Measurements from ENCODE around the gene CALHM3.

Gene CALHM3

GRCh38 chr10:103474077-103474476, 5.0 kb downstream of the CALHM3 start:
- no peak for DNase-seq (ENCODE audit: low spot score)

DNA sequence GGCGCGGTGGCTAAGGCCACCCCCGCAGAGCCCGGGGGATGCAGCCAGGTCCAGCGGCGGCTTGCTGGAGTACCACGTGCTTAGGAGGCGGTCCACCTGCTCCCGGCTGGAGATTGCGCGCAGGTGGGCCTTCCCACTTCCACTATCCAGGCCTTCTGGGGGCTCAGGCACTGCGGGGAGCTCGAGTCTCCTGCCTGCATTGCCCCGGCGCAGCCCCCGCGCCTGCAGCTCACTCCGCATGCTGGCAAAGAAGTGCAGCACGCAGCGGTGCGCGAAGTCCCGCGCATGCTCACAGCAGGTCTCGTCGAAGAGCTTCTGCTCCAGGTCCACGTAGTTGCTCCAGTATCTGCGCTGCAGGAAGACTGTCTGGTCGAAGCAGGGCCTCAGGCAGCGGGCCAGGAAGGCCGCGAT, 5.8 kb downstream of the CALHM3 start:
- DNase-seq (ENCODE audit: low spot score) = no peak

DNA sequence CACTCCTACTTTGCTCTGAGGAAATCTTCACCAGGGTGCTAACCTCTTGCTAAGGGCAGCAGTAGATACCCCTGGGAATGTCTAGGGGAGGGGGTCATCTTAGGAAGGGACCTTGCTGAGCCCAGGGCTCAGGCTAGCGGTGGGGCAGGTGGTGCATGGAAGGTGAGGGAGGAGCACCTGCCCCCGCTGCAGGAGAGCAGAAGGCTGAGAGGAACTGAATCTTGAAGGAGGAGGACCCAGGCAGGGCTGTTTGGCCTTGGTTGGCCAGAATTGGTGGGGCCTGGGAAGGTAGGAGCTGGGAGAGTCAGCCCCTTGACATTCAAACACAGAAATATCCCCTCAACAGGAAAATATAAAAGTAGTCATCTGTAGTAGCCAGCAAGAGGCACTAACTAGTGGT, 7.0 kb downstream of the CALHM3 start:
- DNase-seq (ENCODE audit: low spot score) = no peak

- no peak for DNase-seq (ENCODE audit: low spot score)
Observed at GRCh38 chr10:103470761-103471653, 8.0 kb downstream of the CALHM3 start.

- DNase-seq (ENCODE audit: low spot score) = no peak
Observed at GRCh38 chr10:103469201-103469600, 9.8 kb downstream of the CALHM3 start.

DNA sequence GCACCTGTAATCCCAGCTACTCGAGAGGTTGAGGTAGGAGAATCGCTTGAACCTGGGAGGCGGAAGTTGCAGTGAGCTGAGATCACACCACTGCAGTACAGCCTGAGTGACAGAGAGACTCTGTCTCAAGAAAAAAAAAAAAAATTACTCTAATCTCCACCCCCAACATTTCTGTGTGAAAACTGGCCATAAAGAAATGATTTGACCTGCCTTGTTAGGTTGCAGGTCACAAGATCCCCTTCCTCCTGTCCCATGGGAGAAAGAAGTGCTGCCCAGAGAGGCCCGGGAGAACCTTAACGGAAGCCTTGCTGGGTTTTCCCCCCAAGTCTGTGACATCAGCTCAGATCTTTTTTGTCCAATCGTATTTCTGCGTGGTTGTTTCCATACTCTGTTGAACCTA, 11.6 kb downstream of the CALHM3 start:
- DNase-seq (ENCODE audit: low spot score) = no peak

DNA sequence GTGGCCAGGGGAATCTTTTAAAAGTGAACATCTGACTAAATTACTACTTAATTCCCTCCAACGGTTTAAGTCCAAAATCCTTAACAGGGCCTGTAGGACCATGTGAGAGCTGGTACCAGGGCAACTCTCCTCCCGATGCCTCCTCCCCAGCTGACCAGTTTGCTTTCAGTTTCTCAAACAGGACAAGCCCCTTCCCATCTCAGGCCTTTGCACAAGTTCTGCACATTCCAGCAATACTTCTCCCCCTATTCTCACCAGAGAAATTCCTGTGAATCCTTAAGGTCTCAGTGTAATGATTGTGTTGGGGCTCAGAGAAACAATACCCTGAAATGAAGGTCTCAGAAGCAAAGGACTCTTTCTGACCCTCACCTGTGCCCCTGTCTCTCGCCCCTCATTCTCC, 12.3 kb downstream of the CALHM3 start:
- no peak for DNase-seq (ENCODE audit: low spot score)

DNA sequence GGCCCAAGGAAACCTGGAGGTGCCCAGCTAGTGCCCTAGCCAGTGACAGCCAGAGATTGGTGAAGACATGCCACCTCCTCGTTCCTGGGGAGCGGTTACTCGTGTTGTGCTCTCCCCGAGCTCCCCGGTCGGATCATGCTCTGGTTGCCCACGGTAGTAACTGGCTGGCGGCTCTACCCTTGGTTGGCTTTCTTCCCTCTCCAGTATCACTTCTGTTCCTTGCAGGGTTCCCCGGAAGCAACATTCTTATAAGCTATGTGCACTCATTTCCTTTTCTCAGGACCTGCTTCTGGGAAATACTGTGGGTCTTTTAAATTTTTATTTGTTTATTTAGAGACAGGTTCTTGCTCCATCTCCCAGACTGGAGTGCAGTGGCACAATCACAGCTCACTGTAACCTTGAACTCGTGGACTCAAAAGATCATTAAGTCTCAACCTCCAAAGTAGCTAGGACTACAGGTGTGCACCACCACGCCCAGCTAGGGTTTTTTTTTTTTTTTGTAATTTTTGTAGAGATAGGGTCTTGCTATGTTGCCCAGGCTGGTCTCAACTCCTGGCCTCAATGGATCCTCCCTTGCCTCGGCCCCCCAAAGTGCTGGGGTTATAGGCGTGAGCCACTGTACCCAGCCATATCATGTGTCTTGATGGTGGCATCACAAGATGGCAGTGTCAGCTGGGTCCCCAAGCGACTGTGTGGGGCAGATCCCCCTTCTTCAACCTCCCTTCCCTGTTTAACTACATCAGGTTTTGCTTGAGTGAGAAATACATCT, 13.4 kb downstream of the CALHM3 start:
- DNase-seq (ENCODE audit: low spot score) = no peak

DNA sequence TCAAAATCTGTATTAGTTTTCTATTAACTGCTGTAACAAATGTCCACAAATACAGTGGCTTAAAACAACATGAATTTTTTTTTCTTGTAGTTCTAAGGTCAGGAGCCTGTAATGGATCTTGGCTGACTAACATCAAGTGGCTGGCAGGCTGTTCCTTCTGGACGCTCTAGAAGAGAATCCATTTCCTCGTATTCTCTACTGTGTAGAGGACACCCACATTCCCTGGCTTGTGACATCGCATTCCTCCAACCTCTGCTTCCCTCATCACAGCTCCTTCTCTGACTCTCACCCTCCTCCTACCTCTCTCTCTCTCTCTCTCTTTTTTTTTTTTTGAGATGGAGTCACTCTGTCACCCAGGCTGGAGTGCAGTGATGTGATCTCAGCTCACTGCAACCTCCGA, 15.5 kb downstream of the CALHM3 start:
- DNase-seq (ENCODE audit: low spot score) = no peak

- DNase-seq (ENCODE audit: low spot score) = no peak
Observed at GRCh38 chr10:103459615-103460014, 19.4 kb downstream of the CALHM3 start.

- no peak for DNase-seq (ENCODE audit: low spot score)
Observed at GRCh38 chr10:103458720-103459119, 20.3 kb downstream of the CALHM3 start, which contains the start of gene CALHM1. Gene CALHM1, minus strand, starts transcription at chr10:103458900. Its CDS starts 149 bp downstream, at chr10:103458751.

DNA sequence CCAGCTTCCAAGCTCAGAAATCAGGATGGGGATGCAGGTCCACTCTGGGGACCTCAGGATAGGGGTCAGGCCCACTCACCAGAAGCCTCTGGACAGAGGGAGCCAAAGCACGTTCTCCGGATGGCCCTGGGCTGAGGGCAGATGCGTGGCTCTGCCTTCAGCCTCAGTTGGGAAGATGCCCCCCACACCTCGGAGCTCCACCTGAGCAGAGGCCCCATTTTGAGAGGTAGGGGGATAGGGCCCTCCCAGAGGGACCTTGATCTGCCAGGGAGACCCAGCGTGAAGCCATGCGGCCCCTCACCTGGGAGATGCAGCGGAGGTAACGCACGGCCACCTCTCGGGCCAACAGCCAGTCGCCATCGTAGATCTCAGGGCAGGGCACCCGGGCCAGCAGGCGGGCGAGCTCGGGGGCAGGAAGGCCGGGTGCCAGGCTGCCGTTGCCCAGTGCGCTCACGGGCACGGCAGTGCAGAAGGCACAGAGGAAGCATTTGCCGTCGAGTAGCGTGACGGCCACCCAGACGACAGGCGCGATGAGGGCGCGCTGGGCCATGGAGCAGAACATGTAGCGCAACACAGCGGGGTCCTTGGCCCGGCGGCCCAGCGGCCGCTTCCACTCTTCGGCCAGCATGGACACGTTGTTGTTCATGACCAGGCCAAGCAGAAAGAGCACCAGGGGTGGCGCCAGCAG, 21.0 kb downstream of the CALHM3 start:
- DNase-seq (ENCODE audit: low spot score) = no peak

DNA sequence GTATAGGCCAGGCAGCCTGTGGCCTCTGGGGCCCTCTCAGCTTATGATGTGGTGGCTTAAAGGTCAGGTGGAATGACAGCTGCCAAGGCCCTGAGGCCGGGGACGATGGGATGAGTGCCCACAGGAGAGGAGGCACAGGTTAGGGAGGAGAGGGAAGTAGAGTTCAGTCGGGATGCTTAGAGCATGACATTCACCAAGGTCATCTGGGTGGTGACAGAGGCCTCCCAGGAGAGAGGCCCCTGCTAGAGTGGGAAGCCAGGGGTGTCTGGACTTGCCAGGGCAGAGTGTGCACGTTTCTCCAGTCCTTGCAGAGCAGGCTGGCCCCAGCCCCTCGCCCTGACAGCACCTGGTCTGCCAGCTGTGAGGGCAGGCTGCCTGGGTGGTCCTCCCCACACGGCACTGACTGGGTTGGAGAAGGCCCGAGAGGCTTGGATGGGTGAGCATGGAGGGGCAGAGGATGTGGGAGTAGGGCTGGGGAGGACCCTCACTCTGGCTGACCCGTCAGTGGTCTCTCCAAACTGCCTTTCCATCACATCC, 21.8 kb downstream of the CALHM3 start:
- DNase-seq (ENCODE audit: low spot score) = no peak

- no peak for DNase-seq (ENCODE audit: low spot score)
Observed at GRCh38 chr10:103456074-103456660, 22.9 kb downstream of the CALHM3 start.

GRCh38 chr10:103455235-103455634, 23.8 kb downstream of the CALHM3 start:
- DNase-seq (ENCODE audit: low spot score) = no peak

DNA sequence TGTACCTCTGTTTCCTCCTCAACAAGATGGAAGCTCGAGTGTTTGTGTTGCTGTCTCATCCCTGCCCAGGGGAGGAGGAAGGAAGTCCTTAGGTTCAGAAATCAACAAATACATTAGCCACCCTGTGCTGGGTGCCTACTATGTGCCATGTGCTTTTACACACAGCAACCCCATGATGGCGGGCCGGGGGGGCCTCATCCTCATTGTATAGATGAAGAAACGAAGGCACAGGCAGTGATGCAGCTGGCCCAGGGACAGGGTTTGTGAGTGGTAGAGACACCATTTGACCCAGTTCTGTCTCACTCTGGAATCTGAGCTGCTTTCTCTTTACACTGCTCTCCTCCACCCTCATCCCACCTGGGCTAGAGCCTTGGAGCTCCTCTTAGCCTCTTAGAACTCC, 25.0 kb downstream of the CALHM3 start:
- no peak for DNase-seq (ENCODE audit: low spot score)

DNA sequence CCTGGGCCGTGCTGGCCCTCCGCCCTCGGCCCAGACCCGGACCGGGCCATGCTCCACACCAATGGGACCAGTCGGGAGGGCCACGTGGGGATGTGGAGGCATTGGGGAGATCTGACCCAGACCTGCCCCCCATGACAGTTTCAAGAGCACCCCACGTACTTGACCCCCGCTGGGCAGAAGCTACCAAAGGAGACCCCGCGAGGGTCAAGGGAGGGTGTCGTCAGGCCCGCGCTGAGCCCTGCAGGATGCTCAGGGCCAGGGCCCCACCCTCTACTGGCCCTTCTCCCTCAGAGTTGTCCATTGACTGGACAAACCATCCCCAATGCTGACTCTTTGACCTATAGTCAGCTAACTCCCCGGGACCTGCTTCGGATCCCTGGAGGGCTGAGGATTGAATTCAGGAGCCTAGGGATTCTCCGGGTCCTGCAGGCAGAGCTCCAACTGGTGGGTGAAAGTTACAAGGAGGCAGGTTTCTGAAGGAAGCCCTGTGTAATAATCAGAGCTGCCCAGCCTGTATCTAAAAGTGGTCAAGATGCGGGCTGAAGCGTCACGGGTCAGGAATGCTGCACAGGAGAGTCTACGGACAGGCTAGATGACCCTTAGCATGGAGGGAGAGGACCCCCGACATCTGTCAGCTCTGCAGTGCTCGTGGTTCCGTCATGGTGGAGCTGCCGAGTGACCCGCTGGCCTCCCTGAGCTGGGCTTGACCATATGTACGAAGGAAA, 26.4 kb downstream of the CALHM3 start:
- DNase-seq (ENCODE audit: low spot score) = no peak

DNA sequence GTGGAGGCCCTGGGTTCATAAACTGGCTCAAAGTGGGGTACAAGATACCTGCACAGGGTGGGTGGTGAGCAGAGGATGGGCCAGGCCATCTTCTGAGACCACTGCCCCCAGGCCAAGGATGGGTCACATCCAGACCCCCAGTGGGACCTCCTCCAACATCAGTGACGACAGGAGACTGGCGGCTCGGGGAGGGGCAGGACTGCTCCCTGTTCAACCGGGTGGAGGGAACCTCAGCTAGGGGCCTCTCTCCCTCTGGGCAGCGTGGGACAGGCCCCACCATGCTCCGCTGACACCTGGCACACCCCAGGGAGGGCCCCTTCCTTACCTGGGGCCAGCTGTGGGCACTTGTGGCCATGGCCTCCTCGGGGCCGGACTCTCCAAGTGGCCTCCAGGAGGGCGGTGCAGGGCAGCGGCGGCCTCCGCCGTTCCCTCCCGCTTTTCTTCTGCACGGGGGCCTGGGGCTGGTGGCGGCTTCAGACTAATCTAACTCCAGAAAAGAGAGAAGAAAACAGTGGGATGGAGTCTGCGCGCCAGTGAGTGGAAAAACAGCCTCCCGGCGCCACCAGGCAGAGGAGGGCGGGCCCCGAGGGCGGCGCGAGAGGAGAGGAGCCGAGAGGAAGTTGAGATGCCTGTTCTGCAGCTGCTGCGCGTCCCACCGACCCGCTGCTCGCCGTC, 27.1 kb downstream of the CALHM3 start, which contains the start of gene CALHM2:
CALHM2 (minus strand) TSS at position 540 of the 675 bp plus-strand sequence. CDS start 2,429 bp downstream, outside the sequence.
- no peak for DNase-seq (ENCODE audit: low spot score)

DNA sequence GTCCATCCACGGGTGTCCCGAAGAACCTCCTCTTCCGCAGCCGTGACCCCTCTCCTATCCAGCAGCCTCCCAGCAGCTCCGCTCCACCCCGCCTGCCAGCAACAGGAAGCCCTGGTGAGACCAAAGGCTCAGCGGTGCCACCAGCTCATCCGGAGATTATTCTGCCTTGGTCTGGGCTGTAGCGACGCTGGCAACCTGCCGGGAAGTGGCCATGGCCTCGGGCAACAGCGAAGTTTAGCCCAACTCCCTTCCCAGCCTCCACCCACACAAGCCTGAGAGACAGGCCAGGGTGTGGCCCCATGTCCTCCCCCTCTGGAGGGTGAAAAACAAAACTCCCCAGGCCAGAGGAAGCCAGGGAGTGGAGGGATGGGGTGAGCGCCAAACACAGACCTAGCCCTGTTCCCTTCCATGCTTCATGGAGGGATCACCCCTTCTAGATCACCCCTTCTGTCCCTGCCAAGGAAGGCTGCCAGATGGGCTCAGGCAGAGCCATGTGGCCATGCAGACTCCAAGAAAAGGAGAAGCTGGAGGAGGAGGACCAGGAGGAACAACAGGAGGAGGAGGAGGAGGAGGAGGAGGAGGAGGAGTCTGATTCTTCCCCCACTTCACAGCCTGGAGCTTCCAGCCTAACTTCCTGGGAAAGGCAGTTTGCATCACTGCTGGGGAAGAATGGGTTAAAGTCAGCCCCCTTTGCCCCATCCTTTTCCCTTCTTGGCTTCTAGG, 27.8 kb downstream of the CALHM3 start:
- no peak for DNase-seq (ENCODE audit: low spot score)

- no peak for DNase-seq (ENCODE audit: low spot score)
Observed at GRCh38 chr10:103450201-103450695, 28.8 kb downstream of the CALHM3 start.

Measured in RKO (cell line).